ENCODE data around the gene MANF.

- TF ChIP-seq POLR2A (IDR thresholded peaks at IDR 0.05; ENCODE audit: low read depth, low read length): no peak
- no peak for TF ChIP-seq TAF1 (IDR thresholded peaks at IDR 0.05; ENCODE audit: borderline replicate concordance, low read depth, low read length)
Observed at GRCh38 chr3:51422211-51422610, 37.1 kb downstream of the MANF start.

Data from GM12892 (cell line).